Measurements from ENCODE around the gene SP3.
"Not testable (repeated sequence)": the region's sequence is repeated elsewhere in the genome, so short reads cannot be mapped to it uniquely, and the experiment has no call there.

The SP3 gene

DNA sequence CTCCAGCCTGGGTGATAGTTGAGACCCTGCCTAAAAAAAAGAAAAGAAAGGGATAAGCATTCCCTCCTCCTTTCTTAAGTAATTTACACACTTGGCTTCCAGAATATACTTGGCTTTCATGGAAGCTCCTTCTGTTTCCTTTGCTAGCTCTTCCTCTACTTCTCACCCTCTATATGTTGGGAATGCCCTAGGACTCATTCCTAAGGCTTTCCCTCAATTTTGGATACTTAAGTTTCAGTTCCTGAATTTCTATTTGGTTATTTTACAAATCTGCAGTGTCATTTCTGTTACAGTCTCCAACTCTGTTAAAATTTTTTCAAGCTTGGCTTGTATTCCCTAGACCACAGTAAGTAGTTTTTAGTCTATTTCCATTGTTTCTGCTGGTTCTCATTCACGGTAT, 23.6 kb downstream of the SP3 start:
- no peak for DNase-seq

DNA sequence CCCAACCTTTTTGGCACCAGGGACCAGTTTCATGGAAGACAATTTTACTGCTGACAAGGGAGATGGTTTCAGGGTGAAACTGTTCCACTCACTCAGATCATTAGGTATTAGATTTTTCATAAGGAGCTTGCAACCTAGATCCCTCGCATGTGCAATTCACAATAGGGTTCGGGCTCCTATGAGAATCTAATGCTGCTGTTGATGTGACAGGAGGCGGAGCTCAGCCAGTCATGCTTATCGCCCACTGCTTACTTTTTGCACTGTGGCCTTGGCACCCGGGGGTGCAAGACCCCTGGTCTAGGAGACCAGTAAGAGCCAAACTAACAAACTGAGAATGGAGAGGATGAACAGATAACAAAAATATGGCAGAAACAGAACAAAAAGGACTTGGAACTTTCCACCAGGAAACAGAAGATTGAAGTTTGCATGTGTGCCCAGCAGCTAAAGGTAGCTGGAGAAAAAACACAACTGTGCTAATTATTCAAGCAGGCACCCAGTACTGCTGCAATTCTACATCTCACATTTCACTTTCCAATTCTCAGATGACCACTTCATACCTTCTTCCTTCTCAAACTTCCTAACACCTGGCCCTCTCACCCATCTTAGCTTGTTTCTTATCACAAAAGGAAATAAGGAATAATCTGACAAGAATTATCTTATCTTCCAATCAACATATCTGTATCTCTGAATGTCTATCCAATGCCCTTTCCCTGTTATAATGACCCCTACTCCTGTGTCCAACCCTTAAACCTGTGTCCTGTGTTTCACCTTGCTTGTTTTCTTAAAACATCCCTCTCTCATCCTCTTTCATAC, 24.8 kb downstream of the SP3 start:
- no peak for DNase-seq

DNA sequence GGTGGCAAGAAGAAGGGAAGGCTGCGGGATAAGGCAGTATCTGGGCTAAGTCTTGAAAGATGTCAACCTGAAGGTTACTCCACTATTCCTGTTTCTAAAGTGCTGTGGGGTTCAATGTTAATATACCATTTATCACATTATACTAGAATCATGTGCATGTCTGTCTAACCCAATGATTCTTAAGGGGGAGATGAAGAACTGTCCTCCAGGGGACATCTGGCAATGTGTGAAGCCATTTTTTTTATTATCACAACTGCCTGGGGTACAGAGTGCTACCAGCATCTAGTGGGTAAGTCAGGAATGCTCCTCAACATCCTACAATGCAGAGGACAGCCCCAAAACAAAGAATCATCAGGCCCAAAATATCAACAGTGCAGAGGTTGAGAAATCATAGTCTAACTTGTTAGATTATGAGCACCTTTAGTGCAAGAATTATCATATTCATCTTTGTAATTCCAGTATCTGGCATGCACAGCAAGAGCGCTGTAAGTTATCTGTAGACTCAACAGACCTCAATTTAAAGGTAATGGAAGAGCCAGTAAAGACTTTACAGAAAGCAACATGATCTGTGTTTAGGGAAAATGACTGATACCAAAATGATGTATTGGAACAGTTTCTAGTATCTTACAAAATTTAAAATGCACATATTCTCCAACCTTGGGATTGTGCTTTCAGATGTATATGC, 26.3 kb downstream of the SP3 start:
- no peak for DNase-seq

DNA sequence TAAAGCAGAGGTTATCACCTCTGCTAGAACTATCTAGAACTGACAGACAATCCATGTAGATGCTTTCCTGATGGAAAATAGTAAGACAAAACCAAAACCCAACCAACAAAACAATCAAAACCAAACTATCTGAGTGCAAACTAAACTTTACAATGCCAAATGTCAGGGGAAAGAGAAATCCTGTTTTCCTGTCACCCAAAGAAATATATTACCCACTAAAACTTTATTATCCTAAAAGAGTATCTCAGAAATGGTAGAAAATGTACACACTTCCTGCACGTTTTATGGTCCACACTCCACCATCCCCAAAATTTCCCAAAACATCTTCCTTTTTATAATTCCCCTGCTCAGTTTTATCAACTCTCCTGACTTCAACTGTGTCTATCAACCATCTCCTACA, 29.9 kb downstream of the SP3 start:
- no peak for DNase-seq

DNA sequence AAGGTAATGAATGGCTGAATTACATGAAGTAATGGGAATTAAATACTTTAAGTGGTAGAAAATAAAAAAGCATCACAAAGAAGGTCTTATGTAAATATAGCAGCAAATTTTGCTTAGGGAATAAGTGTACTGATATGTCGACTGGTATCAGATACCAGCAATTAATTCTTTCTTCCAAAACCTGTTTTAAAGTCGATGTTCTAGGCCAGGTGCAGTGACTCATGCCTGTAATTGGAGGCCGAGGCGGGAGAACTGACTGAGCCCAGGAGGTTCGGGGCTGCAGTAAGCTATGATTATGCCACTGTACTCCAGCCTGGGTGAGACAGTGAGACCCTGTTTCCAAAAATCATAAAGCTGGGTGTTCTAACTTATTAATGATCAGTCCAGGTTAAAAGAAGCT, 30.3 kb downstream of the SP3 start:
- DNase-seq, result no peak

DNA sequence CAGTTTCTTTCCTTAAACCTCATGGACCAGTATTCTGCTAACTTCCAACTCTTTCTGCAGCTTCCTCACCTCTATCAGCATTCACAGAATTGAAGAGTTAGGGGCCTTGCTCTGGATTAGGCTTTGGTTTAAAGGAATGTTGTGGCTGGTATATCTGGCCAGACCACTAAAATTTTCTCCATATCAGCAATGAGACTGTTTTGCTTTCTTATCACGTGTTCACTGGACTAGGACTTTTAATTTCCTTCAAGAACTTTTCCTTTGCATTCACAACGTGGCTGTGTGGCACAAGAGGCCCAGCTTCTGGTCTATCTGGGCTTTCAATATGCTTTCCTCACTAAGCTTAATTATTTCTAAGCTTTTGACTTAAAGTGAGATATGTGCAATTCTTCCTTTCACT, 33.4 kb downstream of the SP3 start:
- no peak for DNase-seq

DNA sequence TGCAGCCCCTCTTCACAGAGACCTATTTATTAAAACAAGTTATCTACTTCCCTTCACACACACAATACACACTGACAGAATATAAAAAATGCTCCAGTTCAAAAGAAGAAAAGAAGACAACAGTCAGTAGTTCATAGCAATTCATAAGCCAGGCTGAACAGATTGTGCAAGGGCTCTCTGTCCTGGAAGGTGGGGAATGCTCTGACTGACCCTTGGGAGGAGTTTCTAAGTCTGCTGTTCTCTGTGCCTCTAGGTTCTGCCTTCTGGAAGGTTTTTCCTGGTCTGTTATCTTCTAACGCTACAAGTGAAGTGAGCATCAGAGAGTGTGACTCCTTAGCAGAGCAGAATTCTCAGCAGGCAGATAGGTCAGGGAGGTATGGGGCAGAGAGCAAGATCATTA, 35.7 kb downstream of the SP3 start:
- DNase-seq, result no peak

DNA sequence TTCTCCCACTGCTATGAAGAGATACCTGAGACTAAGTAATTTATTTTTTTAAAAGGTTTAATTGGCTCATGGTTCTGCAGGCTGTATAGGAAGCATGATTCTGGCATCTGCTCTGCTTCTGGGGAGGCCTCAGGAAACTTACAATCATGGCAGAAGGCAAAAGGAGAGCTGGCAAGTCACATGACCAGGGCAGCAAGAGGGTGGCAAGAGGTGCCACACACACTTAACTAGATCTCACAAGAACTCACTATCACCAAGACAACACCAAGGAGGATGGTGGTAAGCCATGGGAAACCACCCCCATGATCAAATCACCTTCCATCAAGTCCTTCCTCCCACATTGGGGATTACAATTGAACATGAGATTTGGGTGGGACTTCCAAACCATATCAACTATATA, 38.3 kb downstream of the SP3 start:
- no peak for DNase-seq

DNA sequence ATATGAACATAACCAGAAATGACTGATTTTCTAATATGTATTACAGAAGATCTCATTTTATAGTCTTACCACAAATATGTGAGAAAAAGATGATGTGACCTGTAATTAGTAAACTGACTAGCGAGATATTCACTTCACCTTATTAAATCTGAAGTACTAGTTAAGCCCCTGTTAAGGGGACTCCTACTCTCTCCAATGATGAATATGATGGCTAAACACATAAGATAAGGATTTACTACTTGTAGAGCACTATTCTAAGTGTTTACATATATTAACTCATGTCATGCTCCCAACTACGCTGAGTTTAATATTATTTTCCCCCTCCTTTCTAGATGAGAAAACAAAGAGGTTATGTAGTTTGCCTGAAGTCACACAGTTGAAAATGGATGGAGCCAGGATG, 40.9 kb downstream of the SP3 start:
- DNase-seq, result no peak

DNA sequence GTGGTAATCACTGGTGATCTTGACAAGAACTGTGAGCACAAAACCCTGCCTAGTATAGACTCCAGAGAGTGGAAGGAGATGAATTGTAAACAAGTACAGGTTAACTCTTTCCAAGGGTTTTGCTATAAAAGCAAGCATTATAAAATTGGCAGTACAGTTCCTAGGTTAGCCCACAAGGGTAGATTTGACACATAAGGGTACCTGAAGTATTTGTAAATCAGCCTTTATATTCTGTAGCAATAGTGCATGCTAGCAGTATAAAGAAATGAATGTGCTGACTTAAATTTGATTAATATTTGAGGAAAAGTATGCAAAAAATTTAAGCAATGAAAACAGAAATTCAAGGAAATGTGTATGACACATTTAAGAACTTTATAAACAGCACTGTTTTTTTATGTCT, 42.4 kb downstream of the SP3 start:
- no peak for DNase-seq

DNA sequence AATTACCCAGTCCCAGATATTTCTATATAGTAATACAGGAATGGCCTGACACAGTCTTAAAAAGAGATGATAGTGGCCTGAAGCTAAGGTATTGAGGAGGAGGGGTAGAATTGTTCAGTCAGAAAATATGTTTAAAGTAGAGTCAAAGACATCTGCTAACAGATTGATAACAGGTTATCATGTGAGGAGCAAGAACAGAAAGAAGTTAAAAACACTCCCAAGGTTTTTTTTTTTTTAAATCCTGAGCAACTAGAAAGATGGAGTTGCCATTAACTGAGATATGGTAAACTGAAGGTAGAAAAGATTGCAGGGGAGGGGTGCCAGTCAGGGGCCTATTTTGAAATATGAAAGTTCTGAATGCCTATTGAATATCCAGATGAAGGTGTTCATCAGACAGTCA, 43.1 kb downstream of the SP3 start:
- no peak for DNase-seq

DNA sequence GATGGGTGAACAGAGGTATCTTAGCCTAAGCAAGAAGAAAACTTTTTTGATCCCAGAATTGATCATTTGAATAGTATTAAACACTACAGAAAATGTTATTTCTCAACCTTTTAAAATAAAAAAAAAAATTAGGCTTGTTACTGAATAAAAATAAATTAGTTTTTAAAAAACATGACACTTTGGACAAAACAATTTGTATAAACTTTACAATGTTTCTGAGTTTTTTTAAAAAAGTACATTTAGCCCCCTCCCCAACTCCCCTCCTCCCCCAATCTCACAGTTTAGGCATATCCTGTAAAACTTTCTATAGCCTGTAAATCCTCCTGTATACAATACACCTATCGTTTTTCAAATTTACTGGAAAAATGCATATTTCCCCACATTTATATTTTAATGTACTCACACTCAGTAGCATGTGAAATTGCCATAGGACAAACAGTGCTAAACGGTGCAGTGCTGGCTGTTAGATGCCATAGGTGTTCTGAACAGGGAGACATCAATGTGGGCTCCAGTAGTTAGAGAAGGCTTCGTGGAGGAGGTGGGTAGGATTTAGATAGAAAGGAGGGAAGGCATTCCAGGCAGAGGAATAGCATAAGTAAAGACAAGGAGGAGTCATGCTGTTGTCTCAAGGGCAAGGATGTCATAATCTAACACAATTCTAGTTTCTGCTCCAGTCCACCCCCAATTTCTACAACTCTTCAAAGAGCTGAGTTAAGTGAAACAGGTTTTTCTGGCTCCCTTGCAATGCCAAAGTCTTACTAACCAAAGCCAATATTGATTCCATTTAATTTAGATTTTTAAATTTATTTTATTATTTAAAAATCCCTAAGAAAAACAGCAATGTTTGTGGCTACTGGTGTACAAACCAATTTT, 50.9 kb downstream of the SP3 start:
- DNase-seq, result no peak

DNA sequence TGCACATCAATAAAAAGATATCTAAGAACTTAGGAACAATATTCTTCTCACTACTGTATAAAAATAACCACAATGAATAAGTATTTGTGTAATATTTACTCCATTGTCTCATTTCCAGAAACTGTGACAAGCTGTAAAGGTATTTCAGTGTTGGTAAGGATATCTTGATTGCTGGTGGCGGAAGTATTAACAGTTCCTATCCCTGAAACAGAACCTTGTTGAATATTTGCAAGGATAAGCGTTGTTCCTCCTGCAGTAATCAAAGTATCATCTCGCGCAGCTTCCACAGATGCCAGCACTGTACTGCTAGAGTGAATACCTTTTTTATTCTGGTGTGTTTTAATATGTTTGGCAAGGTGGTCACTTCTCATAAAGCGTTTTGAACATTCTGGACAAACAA, 55.3 kb downstream of the SP3 start:
- DNase-seq, result no peak

DNA sequence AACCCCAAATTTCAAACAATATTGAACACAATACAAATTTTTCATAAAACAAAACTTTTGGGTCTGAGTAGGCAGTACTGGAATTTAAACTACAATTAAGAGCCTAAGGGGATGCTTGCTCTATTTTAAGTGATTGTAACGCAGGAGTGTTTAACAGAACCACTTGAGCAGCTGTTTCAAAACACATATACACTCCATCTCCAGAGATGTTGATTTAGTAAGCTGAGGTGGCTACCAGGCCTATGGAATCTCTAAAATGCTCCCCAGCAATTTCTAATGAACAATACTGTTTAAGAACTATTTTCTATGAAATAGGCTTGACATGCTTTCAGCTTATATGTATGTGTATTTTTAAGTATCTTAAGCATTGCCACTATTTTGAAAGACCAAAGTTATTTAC, 58.5 kb downstream of the SP3 start:
- no peak for DNase-seq

DNA sequence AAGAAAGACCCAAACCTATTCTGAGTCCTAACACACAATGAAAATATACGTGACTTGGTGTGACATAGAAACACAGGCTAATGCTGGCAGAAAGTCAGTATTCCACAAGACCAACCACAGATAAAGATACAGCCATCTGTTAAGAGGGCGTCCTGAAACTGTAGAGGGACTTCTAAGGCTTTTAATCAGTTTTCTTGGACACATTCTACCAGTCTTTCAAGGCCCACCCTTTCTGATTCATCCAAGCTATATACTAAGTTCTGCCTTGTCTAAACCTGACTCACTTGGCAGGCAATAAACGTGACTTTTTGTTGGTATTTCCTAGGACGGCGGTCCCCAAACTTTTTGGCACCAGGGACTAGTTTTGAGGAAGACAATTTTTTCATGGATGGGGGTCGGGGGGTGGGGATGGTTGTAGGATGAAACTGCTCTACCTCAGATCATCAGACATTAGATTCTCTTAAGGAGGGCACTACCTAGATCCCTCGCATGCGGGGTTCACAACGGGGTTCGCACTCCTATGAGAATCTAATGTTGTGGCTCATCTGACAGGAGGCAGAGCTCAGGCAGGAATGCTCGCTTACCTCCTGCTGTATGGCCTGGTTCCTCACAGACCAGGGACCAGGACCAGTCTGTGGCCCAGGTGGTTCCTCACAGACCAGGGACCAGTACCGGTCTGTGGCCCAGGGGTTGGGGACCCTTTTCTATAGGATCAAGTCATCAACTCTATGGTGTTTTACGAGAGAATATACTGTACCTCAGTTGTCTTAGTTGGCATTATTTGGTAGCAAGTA, 61.4 kb downstream of the SP3 start:
- no peak for DNase-seq

DNA sequence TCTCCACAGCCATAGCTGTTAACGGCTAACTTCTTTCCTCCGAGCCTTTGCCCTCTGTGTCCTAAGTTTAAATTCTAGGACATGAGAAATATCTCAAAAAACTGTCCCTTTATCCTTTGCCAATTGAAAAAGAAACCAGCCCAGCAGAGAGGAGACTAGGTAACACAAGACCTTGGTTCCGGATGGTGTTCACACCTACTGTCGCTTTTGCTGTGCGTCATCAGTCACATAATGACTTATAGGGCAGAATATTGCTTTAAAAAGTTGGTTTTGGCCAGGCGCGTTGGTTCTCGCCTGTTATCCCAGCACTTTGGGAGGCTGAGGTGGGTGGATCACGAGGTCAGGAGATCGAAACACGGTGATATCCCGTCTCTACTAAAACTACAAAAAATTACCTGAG, 66.2 kb downstream of the SP3 start:
- DNase-seq, result no peak

DNA sequence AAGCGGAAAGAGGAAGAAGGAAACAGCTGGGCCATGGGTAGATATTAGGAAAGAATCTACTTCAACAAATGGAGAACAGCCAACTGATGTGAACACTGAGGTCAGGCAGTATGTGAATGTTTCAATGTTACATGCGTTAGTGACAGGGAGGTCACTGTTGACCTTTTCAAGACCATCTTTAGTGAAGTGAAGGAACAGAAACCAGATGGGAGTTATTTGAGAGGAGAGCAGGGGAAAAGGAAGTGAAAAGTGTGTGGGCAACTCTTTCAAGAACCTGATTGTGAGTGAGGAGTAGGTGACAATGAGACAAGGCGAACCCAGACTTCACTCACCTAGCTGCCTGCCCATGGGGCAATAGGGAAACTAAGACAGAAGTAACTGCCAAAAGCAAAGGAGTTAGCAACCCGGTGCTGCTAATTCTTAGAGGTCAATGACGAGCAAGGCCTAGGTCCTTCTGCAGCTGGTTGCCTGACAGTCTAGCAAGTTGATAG, 67.0 kb downstream of the SP3 start:
- DNase-seq, result no peak

DNA sequence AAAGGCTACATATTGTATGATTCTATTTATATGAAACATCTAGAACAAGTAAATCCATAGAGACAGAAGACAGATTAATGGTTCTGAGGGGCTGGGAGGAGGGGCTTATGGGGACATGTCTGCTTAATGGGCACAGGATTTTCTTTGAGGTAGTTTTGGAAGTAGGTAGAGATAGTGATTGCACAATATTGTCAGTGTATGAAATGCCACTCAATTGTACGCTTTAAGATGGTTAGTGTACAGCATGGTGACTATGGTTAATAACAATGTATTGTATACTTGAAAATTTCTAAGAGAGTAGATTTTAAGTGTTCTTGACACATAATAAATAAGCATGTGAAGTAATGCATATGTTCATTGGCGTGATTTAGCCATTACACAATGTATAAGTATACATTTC, 68.4 kb downstream of the SP3 start:
- no peak for DNase-seq

DNA sequence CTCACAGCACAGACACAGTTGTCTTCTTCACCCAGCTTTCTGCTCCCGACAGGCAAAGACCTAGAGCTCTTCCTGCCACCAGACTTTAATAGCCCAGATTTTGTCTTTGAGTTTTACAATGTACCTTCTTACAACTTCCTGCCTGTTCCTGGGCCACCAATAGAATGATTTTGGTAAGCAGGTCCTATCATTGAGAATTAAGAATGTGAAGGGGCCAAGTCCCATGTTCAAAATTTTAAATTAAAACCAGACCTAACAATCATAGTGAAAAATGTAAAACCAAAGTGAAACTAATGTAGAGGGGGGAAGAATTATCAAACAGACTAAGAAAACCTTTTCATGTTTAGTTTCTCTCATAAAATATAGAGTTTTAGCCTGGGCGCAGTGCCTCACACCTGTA, 72.8 kb downstream of the SP3 start:
- no peak for DNase-seq

DNA sequence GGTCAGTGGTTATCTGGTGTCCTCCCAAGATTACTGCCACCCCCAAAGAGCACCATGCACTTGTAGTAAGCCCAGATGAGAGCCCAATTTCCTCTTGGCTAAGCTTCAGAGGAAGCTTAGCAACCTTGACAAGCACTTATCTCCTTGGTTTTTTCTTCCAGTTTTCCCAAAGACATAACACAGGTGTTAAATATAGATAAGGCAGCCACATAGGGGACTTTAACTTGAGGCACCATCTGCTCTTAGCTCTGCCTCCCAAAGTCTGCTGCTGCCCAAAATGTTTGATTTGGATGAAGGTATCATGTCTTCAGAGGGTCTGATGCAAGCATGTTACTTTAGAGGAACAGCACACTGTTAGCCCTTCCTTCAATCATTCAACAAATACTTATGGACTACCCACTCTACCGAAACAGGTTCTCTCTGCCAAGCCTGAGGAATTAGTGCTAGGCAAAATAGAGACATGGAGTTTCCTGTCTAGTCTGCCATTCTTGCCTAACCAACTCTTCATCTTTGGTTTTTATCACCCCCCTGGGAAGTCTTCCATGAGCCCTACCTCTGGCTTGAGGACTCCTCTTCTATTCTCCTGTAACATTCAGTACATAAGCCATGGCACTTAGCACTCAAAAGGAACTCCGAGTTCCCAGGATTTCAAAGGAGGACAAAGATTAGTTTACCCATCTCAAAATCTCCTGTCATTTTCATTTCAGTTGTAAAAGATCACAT, 73.7 kb downstream of the SP3 start:
- DNase-seq, result no peak

DNA sequence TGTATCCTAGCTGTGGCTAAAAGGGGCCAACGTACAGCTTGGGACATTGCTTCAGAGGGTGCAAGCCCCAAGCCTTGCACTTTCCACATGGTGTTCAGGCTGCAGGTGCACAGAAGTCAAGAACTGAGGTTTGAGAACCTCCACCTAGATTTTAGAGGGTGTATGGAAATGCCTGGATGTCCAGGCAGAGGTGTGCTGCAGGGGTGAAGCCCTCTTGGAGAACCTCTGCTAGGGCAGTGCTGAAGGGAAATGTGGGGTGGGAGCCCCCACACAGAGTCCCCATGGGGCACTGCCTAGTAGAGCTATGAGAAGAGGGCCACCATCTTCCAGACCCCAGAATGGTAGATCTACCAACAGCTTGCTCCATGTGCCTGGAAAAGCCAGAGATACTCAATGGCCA, 75.7 kb downstream of the SP3 start:
- not testable (repeated sequence) for DNase-seq

DNA sequence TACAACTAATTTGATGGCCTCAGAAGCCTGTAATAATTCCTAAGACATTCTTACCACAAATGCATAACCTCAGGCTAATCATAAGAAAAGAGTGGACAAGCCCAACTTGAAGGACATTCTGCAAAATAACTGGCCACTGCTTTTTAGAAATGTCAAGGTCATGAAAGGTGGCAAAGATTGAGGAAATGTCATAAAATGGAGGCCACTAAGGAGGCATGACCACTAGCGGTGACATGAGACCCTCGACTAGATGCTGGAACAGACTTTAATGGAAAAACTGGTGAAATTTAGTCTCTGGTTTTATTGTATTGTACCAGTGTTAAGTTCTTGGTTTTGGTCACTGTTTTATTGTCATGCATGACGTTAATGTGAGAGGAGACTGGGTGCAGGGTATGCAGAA, 78.6 kb downstream of the SP3 start:
- DNase-seq, result no peak
